GM21825 (cell line): Measurements from ENCODE around the gene TUBB4B.

ENCODE experiments used
- ATAC-seq: cut with Tn5 transposase; IDR thresholded peaks from one replicate; pipeline ENCODE4 v1.9.1; 2021; ENCODE audit warnings: mild to moderate bottlenecking, moderate library complexity; ENCODE audit not compliant: unreplicated experiment

Gene TUBB4B

GRCh38 chr9:137224830-137225694 lies 16.0 kb upstream of the TUBB4B start, which contains the start of gene CYSRT1:
Gene CYSRT1, plus strand, starts transcription at chr9:137225174. Its CDS starts 448 bp downstream, at chr9:137225622.
- no peak for ATAC-seq

- no peak for ATAC-seq
These were observed 15.3 kb upstream of the TUBB4B start for GRCh38 chr9:137225699-137226331.

- ATAC-seq = no peak
These were observed 14.6 kb upstream of the TUBB4B start for GRCh38 chr9:137226338-137227053.

- no peak for ATAC-seq
These were observed 13.8 kb upstream of the TUBB4B start, which contains the start of gene RNF224 for GRCh38 chr9:137227054-137227852. Gene RNF224, plus strand, starts transcription at chr9:137227502. Its CDS starts 834 bp downstream, at chr9:137228336.

- no peak for ATAC-seq
These were observed 13.1 kb upstream of the TUBB4B start for GRCh38 chr9:137227853-137228505.

- ATAC-seq = no peak
These were observed 12.6 kb upstream of the TUBB4B start for GRCh38 chr9:137228506-137228967.

GRCh38 chr9:137228968-137229896 lies 11.9 kb upstream of the TUBB4B start:
- no peak for ATAC-seq

GRCh38 chr9:137229903-137230704 lies 11.0 kb upstream of the TUBB4B start:
- no peak for ATAC-seq

GRCh38 chr9:137230705-137231371 lies 10.2 kb upstream of the TUBB4B start, which contains the start of gene SLC34A3:
Gene SLC34A3, plus strand, starts transcription at chr9:137230901. Its CDS starts 802 bp downstream, at chr9:137231703.
- no peak for ATAC-seq

- no peak for ATAC-seq
These were observed 9.6 kb upstream of the TUBB4B start for GRCh38 chr9:137231372-137232039.

GRCh38 chr9:137232101-137232500 lies 9.0 kb upstream of the TUBB4B start:
- ATAC-seq = no peak

GRCh38 chr9:137232510-137232909 lies 8.6 kb upstream of the TUBB4B start:
- no peak for ATAC-seq

- ATAC-seq = no peak
These were observed 7.7 kb upstream of the TUBB4B start for GRCh38 chr9:137233143-137233980.

- ATAC-seq = no peak
These were observed 6.9 kb upstream of the TUBB4B start for GRCh38 chr9:137234055-137234697.

- ATAC-seq = no peak
These were observed 6.2 kb upstream of the TUBB4B start for GRCh38 chr9:137234758-137235423.
